Keratinocyte (primary cell): ENCODE data around the gene EXOC3. TPM values are rescaled to one million over a fixed set of nuclear protein-coding genes. Genes with fewer than 3 reads are reported as not detected.
A peak's percentile ranks its signal among the peaks of the same experiment; 100 is the strongest.

Source experiments
- DNase-seq: peaks from one replicate; pipeline ENCODE4 v3.0.0-alpha.2; 2011; ENCODE audit warnings: low read depth, missing footprints, low spot score
- FAIRE-seq: peaks from 2 replicates; lab custom pipeline; 2011; peaks lifted over from hg19 to GRCh38; lab: Jason Lieb, UNC
- H2AFZ ChIP-seq: 2 replicates; pipeline ENCODE4 v1.6.0; 2012; ENCODE audit warnings: low read length, control low read depth, inconsistent platforms; ENCODE audit not compliant: control insufficient read depth
- H3K27ac ChIP-seq: 2 replicates; pipeline ENCODE4 v1.5.1; 2011; ENCODE audit warnings: low read length; ENCODE audit not compliant: control insufficient read depth, insufficient read depth
- H3K27me3 ChIP-seq: 3 replicates; pipeline ENCODE4 v1.6.0; 2011; ENCODE audit warnings: low read length; ENCODE audit not compliant: control insufficient read depth, insufficient read depth; ENCODE audit errors: extremely low read depth
- H3K36me3 ChIP-seq, 2 experiments: 2 replicates in 1 of 2; 3 replicates in 1 of 2; pipeline ENCODE4 v1.5.1; 2011; ENCODE audit warnings: low read length in 2 of 2, mild to moderate bottlenecking in 1 of 2; ENCODE audit not compliant: control insufficient read depth in 2 of 2, insufficient read depth in 2 of 2; ENCODE audit errors: extremely low read depth in 1 of 2
- H3K4me1 ChIP-seq: 3 replicates; pipeline ENCODE4 v1.5.1; 2011; ENCODE audit warnings: low read length; ENCODE audit not compliant: control insufficient read depth, insufficient read depth; ENCODE audit errors: extremely low read depth
- H3K4me2 ChIP-seq: 3 replicates; pipeline ENCODE4 v1.6.0; 2011; ENCODE audit warnings: low read depth, low read length; ENCODE audit not compliant: control insufficient read depth, insufficient read depth; ENCODE audit errors: extremely low read depth
- H3K4me3 ChIP-seq, 3 experiments: fragments of 200-600 bp in 1 of 3; sonication (generic) in 1 of 3; 2 replicates in 2 of 3; 3 replicates in 1 of 3; pipeline ENCODE4 v1.5.1; 2011 to 2016; ENCODE audit warnings: low read length in 3 of 3, mild to moderate bottlenecking in 3 of 3, control low read depth in 2 of 3, inconsistent platforms in 1 of 3, low read depth in 1 of 3, mixed read lengths in 1 of 3, mixed run types in 1 of 3, moderate library complexity in 1 of 3; ENCODE audit not compliant: control insufficient read depth in 2 of 3, insufficient read depth in 2 of 3; ENCODE audit errors: extremely low read depth in 1 of 3
- H3K79me2 ChIP-seq: 2 replicates; pipeline ENCODE4 v1.6.0; 2012; ENCODE audit warnings: low read length; ENCODE audit not compliant: control insufficient read depth, insufficient read depth
- H3K9ac ChIP-seq: 3 replicates; pipeline ENCODE4 v1.6.0; 2011; ENCODE audit warnings: low read length; ENCODE audit not compliant: control insufficient read depth, insufficient read depth; ENCODE audit errors: extremely low read depth
- H3K9me1 ChIP-seq: 3 replicates; pipeline ENCODE4 v1.6.0; 2011; ENCODE audit warnings: low read length; ENCODE audit not compliant: control insufficient read depth, insufficient read depth; ENCODE audit errors: extremely low read depth
- H3K9me3 ChIP-seq: 2 replicates; pipeline ENCODE4 v1.5.1; 2012; ENCODE audit warnings: low read depth, low read length; ENCODE audit not compliant: control insufficient read depth
- H4K20me1 ChIP-seq: 3 replicates; pipeline ENCODE4 v1.6.0; 2011; ENCODE audit warnings: low read length; ENCODE audit not compliant: control insufficient read depth, insufficient read depth; ENCODE audit errors: extremely low read depth
- CTCF ChIP-seq, 3 experiments: IDR thresholded peaks in 1 of 3; conservative IDR thresholded peaks in 1 of 3; optimal IDR thresholded peaks in 1 of 3; 2 replicates in 2 of 3; 3 replicates in 1 of 3; pipeline versions ENCODE3 to v1.5.1; 2011; ENCODE audit warnings: low read length in 3 of 3, mild to moderate bottlenecking in 3 of 3, moderate library complexity in 2 of 3, control low read depth in 1 of 3, inconsistent platforms in 1 of 3; ENCODE audit not compliant: insufficient read depth in 2 of 3; ENCODE audit errors: extremely low read depth in 1 of 3
- EZH2 ChIP-seq: IDR thresholded peaks from one replicate; pipeline ENCODE4 v1.6.1; 2012; ENCODE audit warnings: inconsistent platforms, mild to moderate bottlenecking, low read length, moderate library complexity
- dilution Hi-C: fragments of 300-500 bp; cut with MboI; formaldehyde crosslinking; loops from one replicate; pipeline ENCODE4 v1.7.0; 2020; ENCODE audit warnings: low sequenced_read_pairs; ENCODE audit not compliant: extremely low pct_ligation_motif_present
- polyA plus RNA-seq, 5 experiments: library from polyadenylated mRNA; depleted of rRNA in 3 of 5; stranded (reverse) in 3 of 5; stranded (forward) in 1 of 5; unstranded in 1 of 5; fragments of >200 nt; gene quantifications; 1 replicate in 1 of 5; 2 replicates in 3 of 5; 3 replicates in 1 of 5; pipeline versions ENCODE4 v1.2.1 to v1.2.3, GENCODE V29; 2011 to 2012; ENCODE audit warnings: missing spikeins in 2 of 5, low read depth in 1 of 5, low replicate concordance in 1 of 5

Gene EXOC3
- polyA plus RNA-seq, 1 donor (not counting 4 experiments of a cell fraction or from before 2014, with no cell fraction given) = 14.2 TPM

GRCh38 chr5:456351-457194 is 13.6 kb downstream of the EXOC3 start:
- Histone ChIP-seq H3K36me3 (peaks cover 19 to 30% of the 10 kb centered on the region in 2 experiments), H3K79me2 (peaks cover 31% of the 10 kb centered on the region), H3K4me3 (no peak overlapping the region), H3K4me1 (peaks cover 29% of the 10 kb centered on the region), H3K9me1 (peaks cover 2% of the 10 kb centered on the region), H3K9ac (no peak overlapping the region), H3K27ac (no peak overlapping the region), H3K27me3 (no peaks in the 10 kb centered on the region), H3K4me2 (no peak overlapping the region), H3K9me3 (peaks cover 3% of the 10 kb centered on the region), H4K20me1 (no peaks in the 10 kb centered on the region), H2AFZ (no peak overlapping the region)
- TF ChIP-seq EZH2 (no peak), CTCF (optimal IDR thresholded peaks at IDR 0.05 in 1 of 3, IDR thresholded peaks at IDR 0.05 in 1 of 3, conservative IDR thresholded peaks at IDR 0.05 in 1 of 3; ENCODE audit: extremely low read depth in 1 of 3, insufficient read depth in 2 of 3, low read length in 3 of 3) (no peak)
- DNase-seq (no peak), FAIRE-seq (no peak)
- dilution Hi-C loops = no loop called here

GRCh38 chr5:457195-457961 is 14.4 kb downstream of the EXOC3 start:
- Histone ChIP-seq H4K20me1 (no peaks in the 10 kb centered on the region), H3K27ac (peak overlapping the region; percentile 97), H3K27me3 (no peaks in the 10 kb centered on the region), H3K9me1 (peaks cover 2% of the 10 kb centered on the region), H3K36me3 (peaks cover 19 to 35% of the 10 kb centered on the region in 2 experiments), H3K9me3 (no peaks in the 10 kb centered on the region), H3K4me2 (no peak overlapping the region), H2AFZ (no peak overlapping the region), H3K79me2 (peaks cover 31% of the 10 kb centered on the region), H3K4me3 (no peak overlapping the region), H3K4me1 (peaks cover 29% of the 10 kb centered on the region), H3K9ac (no peak overlapping the region)
- DNase-seq (no peak), FAIRE-seq (no peak)
- dilution Hi-C loops = no loop called here
- TF ChIP-seq CTCF (optimal IDR thresholded peaks at IDR 0.05 in 1 of 3, IDR thresholded peaks at IDR 0.05 in 1 of 3, conservative IDR thresholded peaks at IDR 0.05 in 1 of 3; ENCODE audit: extremely low read depth in 1 of 3, insufficient read depth in 2 of 3, low read length in 3 of 3) (no peak), EZH2 (no peak)
